ENCODE data around the gene GRIP1.

The GRIP1 gene

GRCh38 chr12:66596199-66596598 is 82.7 kb downstream of the GRIP1 start:
- peak; percentile 34 for DNase-seq (ENCODE audit: low spot score)
- no peak for TF ChIP-seq CTCF (conservative IDR thresholded peaks at IDR 0.05; ENCODE audit: low read depth)
- ChIA-PET POLR2A (ENCODE audit: low non-redundant PET) (no interaction called here), CTCF (no interaction called here)
- H3K27ac ChIP-seq = no peak overlapping the region

GRCh38 chr12:66594688-66595087 is 84.2 kb downstream of the GRIP1 start:
- ChIA-PET POLR2A (ENCODE audit: low non-redundant PET) (no interaction called here), CTCF (interaction anchor here (0.7 kb wide), 1 partner anchor 173 kb away, joined by 3 read pairs; no protein-coding TSS in a partner anchor)

GRCh38 chr12:66590275-66590985 is 88.4 kb downstream of the GRIP1 start:
- TF ChIP-seq CTCF (conservative IDR thresholded peaks at IDR 0.05; ENCODE audit: low read depth) = no peak
- H3K27ac ChIP-seq = no peak overlapping the region
- POLR2A ChIA-PET (ENCODE audit: low non-redundant PET) = no interaction called here
- no peak for DNase-seq (ENCODE audit: low spot score)
- CTCF ChIA-PET = interaction anchor here (0.7 kb wide), 1 partner anchor 773 kb away, joined by 3 read pairs; no protein-coding TSS in a partner anchor

More at GRCh38 chr12:66594688-66595087, 84.2 kb downstream of the GRIP1 start:
- no peak for TF ChIP-seq CTCF (conservative IDR thresholded peaks at IDR 0.05; ENCODE audit: low read depth)
- DNase-seq (ENCODE audit: low spot score) = peak; percentile 5
- H3K27ac ChIP-seq = no peak overlapping the region

- POLR2A ChIA-PET (ENCODE audit: low non-redundant PET) = no interaction called here
- CTCF ChIA-PET = no interaction called here
- TF ChIP-seq CTCF (conservative IDR thresholded peaks at IDR 0.05; ENCODE audit: low read depth) = no peak
Observed at GRCh38 chr12:66589095-66589494, 89.8 kb downstream of the GRIP1 start.

GRCh38 chr12:66587912-66588311 is 91.0 kb downstream of the GRIP1 start:
- ChIA-PET POLR2A (ENCODE audit: low non-redundant PET) (no interaction called here), CTCF (no interaction called here)
- DNase-seq (ENCODE audit: low spot score) = no peak
- H3K27ac ChIP-seq = no peak overlapping the region
- TF ChIP-seq CTCF (conservative IDR thresholded peaks at IDR 0.05; ENCODE audit: low read depth) = no peak

More at GRCh38 chr12:66589095-66589494, 89.8 kb downstream of the GRIP1 start:
- no peak overlapping the region for H3K27ac ChIP-seq
- DNase-seq (ENCODE audit: low spot score) = no peak

- DNase-seq (ENCODE audit: low spot score) = peak; percentile 13
- H3K27ac ChIP-seq = no peak overlapping the region
- no peak for TF ChIP-seq CTCF (conservative IDR thresholded peaks at IDR 0.05; ENCODE audit: low read depth)
- ChIA-PET CTCF (no interaction called here), POLR2A (ENCODE audit: low non-redundant PET) (no interaction called here)
Observed at GRCh38 chr12:66584673-66585072, 94.2 kb downstream of the GRIP1 start.

All from RWPE1 (cell line).